B cell (primary cell): ENCODE data around the gene NCKIPSD. TPM values are rescaled to one million over a fixed set of nuclear protein-coding genes. Genes with fewer than 3 reads are reported as not detected.

Experiments used
- ATAC-seq: fragments of 200-7000 bp; cut with Tn5 transposase; one replicate; pipeline ENCODE4 v1.10.0; 2021; ENCODE audit warnings: low read depth, mild to moderate bottlenecking, moderate number of reproducible peaks, moderate library complexity
- CTCF ChIA-PET: fragments of 350-600 bp; sonication (Branson Sonifier 250); formaldehyde crosslinking; loops from one replicate; lab custom pipeline; 2021; ENCODE audit warnings: antibody characterized with exemption, inconsistent platforms; lab: Charles Lee
- POLR2A ChIA-PET: fragments of 350-600 bp; sonication (Branson Sonifier 250); formaldehyde crosslinking; loops from one replicate; lab custom pipeline; 2021; ENCODE audit warnings: antibody characterized with exemption; lab: Charles Lee
- DNase-seq: peaks from one replicate; pipeline ENCODE4 v3.0.0; 2013
- H2AFZ ChIP-seq: 2 replicates; pipeline ENCODE4 v1.6.1; 2012; ENCODE audit warnings: mild to moderate bottlenecking, low read depth, low read length; ENCODE audit not compliant: insufficient read depth, poor library complexity, severe bottlenecking
- H3K27ac ChIP-seq, 2 donors: 1 replicate in 1 of 2; 2 replicates in 1 of 2; pipeline ENCODE4 v1.5.1; 2012 to 2013; ENCODE audit warnings: low read length in 2 of 2, mild to moderate bottlenecking in 2 of 2, moderate library complexity in 1 of 2
- H3K27me3 ChIP-seq, 4 experiments: fragments of 200-600 bp in 1 of 4; sonication (generic) in 1 of 4; replicated peaks in 1 of 4; 1 replicate in 2 of 4; 2 replicates in 2 of 4; pipeline versions ENCODE4 v1.6.1 to v1.7.0; 2013 to 2016; ENCODE audit warnings: low read length in 3 of 4, mild to moderate bottlenecking in 2 of 4, mixed read lengths in 1 of 4, moderate library complexity in 1 of 4; ENCODE audit not compliant: insufficient read depth in 4 of 4, control insufficient read depth in 3 of 4; ENCODE audit errors: control extremely low read depth in 1 of 4
- H3K36me3 ChIP-seq, 2 experiments: replicated peaks in 1 of 2; 1 replicate in 1 of 2; 2 replicates in 1 of 2; pipeline versions ENCODE4 v1.6.1 to v1.7.1; 2013; ENCODE audit warnings: low read length in 1 of 2; ENCODE audit not compliant: insufficient read depth in 2 of 2, control insufficient read depth in 1 of 2; ENCODE audit errors: control extremely low read depth in 1 of 2, extremely low read depth in 1 of 2
- H3K4me1 ChIP-seq, 2 donors: fragments of 200-600 bp in 1 of 2; sonication (generic) in 1 of 2; 1 replicate in 1 of 2; 2 replicates in 1 of 2; pipeline versions ENCODE4 v1.5.1 to v1.6.1; 2013 to 2017; ENCODE audit warnings: low read length in 2 of 2; ENCODE audit not compliant: control insufficient read depth in 2 of 2, insufficient read depth in 2 of 2
- H3K4me2 ChIP-seq: replicated peaks from 2 replicates; pipeline ENCODE3; 2012; ENCODE audit warnings: mild to moderate bottlenecking, low read depth, low read length; ENCODE audit not compliant: poor library complexity, severe bottlenecking
- H3K4me3 ChIP-seq, 5 experiments: fragments of 200-600 bp in 1 of 5; sonication (generic) in 1 of 5; 1 replicate in 3 of 5; 2 replicates in 2 of 5; pipeline versions ENCODE4 v1.5.1 to v1.7.0; 2011 to 2016; ENCODE audit warnings: low read length in 4 of 5, mild to moderate bottlenecking in 4 of 5, low read depth in 2 of 5, control low read depth in 1 of 5, moderate library complexity in 1 of 5; ENCODE audit not compliant: insufficient read depth in 1 of 5; ENCODE audit errors: control extremely low read depth in 1 of 5, extremely low read depth in 1 of 5
- H3K79me2 ChIP-seq: fragments of 200-600 bp; sonication (generic); one replicate; pipeline ENCODE4 v1.6.0; 2016; ENCODE audit warnings: low read length; ENCODE audit not compliant: control insufficient read depth, insufficient read depth
- H3K9ac ChIP-seq: fragments of 200-600 bp; sonication (generic); 2 replicates; pipeline ENCODE4 v1.6.1; 2017; ENCODE audit warnings: mild to moderate bottlenecking, low read length, moderate library complexity
- H3K9me3 ChIP-seq, 3 donors: one replicate each; pipeline versions ENCODE4 v1.6.1 to v1.7.1; 2013; ENCODE audit warnings: low read length in 2 of 3; ENCODE audit not compliant: control insufficient read depth in 2 of 3, insufficient read depth in 1 of 3; ENCODE audit errors: control extremely low read depth in 1 of 3
- H4K20me1 ChIP-seq: 2 replicates; pipeline ENCODE4 v1.6.0; 2012; ENCODE audit warnings: mild to moderate bottlenecking, low read length; ENCODE audit not compliant: insufficient read depth, control insufficient read depth, poor library complexity, severe bottlenecking
- H3K27ac Mint-ChIP-seq: one replicate; pipeline ENCODE4 v1.8.0; 2021; ENCODE audit warnings: mixed read lengths
- H3K27me3 Mint-ChIP-seq: one replicate; pipeline ENCODE4 v1.8.0; 2021; ENCODE audit warnings: mixed read lengths
- H3K4me1 Mint-ChIP-seq: one replicate; pipeline ENCODE4 v1.8.0; 2021; ENCODE audit warnings: mixed read lengths
- H3K4me3 Mint-ChIP-seq: one replicate; pipeline ENCODE4 v1.8.0; 2021; ENCODE audit warnings: mixed read lengths
- H3K9me3 Mint-ChIP-seq: one replicate; pipeline ENCODE4 v1.8.0; 2022; ENCODE audit warnings: mixed read lengths; ENCODE audit not compliant: insufficient read depth
- CTCF ChIP-seq: fragments of 200-600 bp; IDR thresholded peaks from one replicate; pipeline ENCODE4 v1.8.0; 2022; ENCODE audit warnings: antibody characterized with exemption, mild to moderate bottlenecking
- EZH2 ChIP-seq: IDR thresholded peaks from 2 replicates; pipeline ENCODE4 v1.6.1; 2012; ENCODE audit warnings: borderline replicate concordance, low read depth, mild to moderate bottlenecking, moderate library complexity, low read length; ENCODE audit not compliant: insufficient read depth, poor library complexity, severe bottlenecking
- WGBS: methylation state at CpG from one replicate; pipeline ENCODE4 v1.1.5; 2013; ENCODE audit warnings: missing lambda C conversion rate; ENCODE audit not compliant: insufficient coverage; 5-methylcytosine and 5-hydroxymethylcytosine counted together
- intact Hi-C: fragments of 100-400 bp; cut with micrococcal nuclease; formaldehyde crosslinking; loops from one replicate; pipeline ENCODE4 v1.10.0; 2022
- polyA plus RNA-seq: library from polyadenylated mRNA; depleted of rRNA; stranded (reverse); fragments of >200 nt; gene quantifications from 2 replicates; pipeline ENCODE4 v1.2.3, GENCODE V29; 2012
- total RNA-seq, 2 donors: library from RNA; stranded (reverse); fragments of 120-200 nt in 1 of 2; gene quantifications; 1 replicate in 1 of 2; 2 replicates in 1 of 2; pipeline versions ENCODE4 v1.2.3 to v1.2.4, GENCODE V29; 2013 to 2022

The NCKIPSD gene
- total and polyA plus RNA-seq, 2 donors (not counting 1 experiment from before 2014, with no cell fraction given): 19.1 to 24.6 TPM

GRCh38 chr3:48681974-48682610 is 3.6 kb downstream of the NCKIPSD start:
- DNase-seq (no peak), ATAC-seq (no peak)
- POLR2A ChIA-PET: interaction anchor here (0.6 kb wide), 1 partner anchor 15 kb away, joined by 9 read pairs; no protein-coding TSS in a partner anchor
- CTCF ChIA-PET: interaction anchor here (0.9 kb wide), 1 partner anchor 270 kb away, joined by 3 read pairs; no protein-coding TSS in a partner anchor
- H3K27ac ChIP-seq: no peak overlapping the region
- H3K27ac Mint-ChIP-seq: no peak overlapping the region
- peaks cover 0 to 11% of the 10 kb centered on the region in 2 experiments for H3K36me3 ChIP-seq
- intact Hi-C loops: loop anchor here (10.0 kb wide), 1 partner anchor 217 kb away; a partner anchor contains a TSS
- H2AFZ ChIP-seq: no peak overlapping the region
- H3K4me3 ChIP-seq: no peak overlapping the region
- H3K4me1 Mint-ChIP-seq: peaks cover 40% of the 10 kb centered on the region
- H4K20me1 ChIP-seq: no peaks in the 10 kb centered on the region
- 96% methylated on average over 13 of the region's 17 CpGs for WGBS
- no peaks in the 10 kb centered on the region for H3K27me3 ChIP-seq
- no peaks in the 10 kb centered on the region for H3K27me3 Mint-ChIP-seq
- H3K4me3 Mint-ChIP-seq: no peak overlapping the region
- TF ChIP-seq EZH2: no peak
- no peak for TF ChIP-seq CTCF
- no peak overlapping the region for H3K4me2 ChIP-seq
- H3K79me2 ChIP-seq: no peaks in the 10 kb centered on the region
- H3K4me1 ChIP-seq: peaks cover 26 to 46% of the 10 kb centered on the region in 2 donors
- no peaks in the 10 kb centered on the region for H3K9me3 Mint-ChIP-seq
- H3K9me3 ChIP-seq: no peaks in the 10 kb centered on the region
- no peak overlapping the region for H3K9ac ChIP-seq

GRCh38 chr3:48681541-48681880 is 4.2 kb downstream of the NCKIPSD start:
- no peaks in the 10 kb centered on the region for H4K20me1 ChIP-seq
- no peak overlapping the region for H3K27ac ChIP-seq
- intact Hi-C loops: loop anchor here (10.0 kb wide), 1 partner anchor 217 kb away; a partner anchor contains a TSS
- H3K27me3 ChIP-seq: no peaks in the 10 kb centered on the region
- POLR2A ChIA-PET: interaction anchor here (0.6 kb wide), 1 partner anchor 14 kb away, joined by 9 read pairs; no protein-coding TSS in a partner anchor
- TF ChIP-seq EZH2 (no peak), CTCF (no peak)
- no peak overlapping the region for H3K9ac ChIP-seq
- H3K4me3 ChIP-seq: no peak overlapping the region
- H3K4me3 Mint-ChIP-seq: no peak overlapping the region
- H3K79me2 ChIP-seq: no peaks in the 10 kb centered on the region
- H2AFZ ChIP-seq: no peak overlapping the region
- H3K36me3 ChIP-seq: peaks cover 0 to 11% of the 10 kb centered on the region in 2 experiments
- H3K4me1 Mint-ChIP-seq: peaks cover 38% of the 10 kb centered on the region
- ATAC-seq (no peak), DNase-seq (no peak)
- no peaks in the 10 kb centered on the region for H3K9me3 Mint-ChIP-seq
- 97% methylated on average over 7 of the region's 7 CpGs for WGBS
- no peaks in the 10 kb centered on the region for H3K9me3 ChIP-seq
- H3K27me3 Mint-ChIP-seq: no peaks in the 10 kb centered on the region
- peaks cover 24 to 43% of the 10 kb centered on the region in 2 donors for H3K4me1 ChIP-seq
- H3K4me2 ChIP-seq: no peak overlapping the region
- CTCF ChIA-PET: interaction anchor here (0.9 kb wide), 1 partner anchor 270 kb away, joined by 3 read pairs; no protein-coding TSS in a partner anchor
- H3K27ac Mint-ChIP-seq: no peak overlapping the region
